ENCODE results near the gene SKI. TPM values are rescaled to one million over a fixed set of nuclear protein-coding genes. Genes with fewer than 3 reads are reported as not detected.

Gene SKI
- total RNA-seq, 1 donor from 2014 or later: 62.0 TPM

DNA sequence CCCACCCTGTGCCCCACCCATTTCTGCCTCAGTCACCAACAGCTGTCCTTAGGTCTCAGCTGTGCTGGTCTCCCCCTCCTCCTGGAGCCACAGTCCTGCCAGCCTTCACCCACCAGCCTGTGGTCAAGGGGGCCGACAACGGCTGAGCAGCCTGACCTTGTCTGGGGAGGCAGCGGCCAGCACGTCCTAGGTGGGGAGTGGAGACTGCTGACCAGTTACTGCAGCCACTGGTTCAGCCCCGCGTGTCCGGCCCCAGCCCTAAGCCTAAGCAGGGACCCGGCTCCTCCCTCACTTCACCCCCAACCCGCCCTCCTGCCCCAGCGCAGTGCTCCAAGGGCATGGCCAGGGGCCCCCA is 84.0 kb downstream of the SKI start:
- Mint-ChIP-seq H3K9me3 (no peaks in the 10 kb centered on the region), H3K27ac (ENCODE audit: unreplicated experiment) (no peak overlapping the region), H3K4me1 (peaks cover 8% of the 10 kb centered on the region), H3K4me3 (no peak overlapping the region), H3K27me3 (ENCODE audit: low read depth) (no peaks in the 10 kb centered on the region), H3K36me3 (ENCODE audit: low read depth) (peaks cover 7% of the 10 kb centered on the region)
- TF ChIP-seq, protein P1, sequence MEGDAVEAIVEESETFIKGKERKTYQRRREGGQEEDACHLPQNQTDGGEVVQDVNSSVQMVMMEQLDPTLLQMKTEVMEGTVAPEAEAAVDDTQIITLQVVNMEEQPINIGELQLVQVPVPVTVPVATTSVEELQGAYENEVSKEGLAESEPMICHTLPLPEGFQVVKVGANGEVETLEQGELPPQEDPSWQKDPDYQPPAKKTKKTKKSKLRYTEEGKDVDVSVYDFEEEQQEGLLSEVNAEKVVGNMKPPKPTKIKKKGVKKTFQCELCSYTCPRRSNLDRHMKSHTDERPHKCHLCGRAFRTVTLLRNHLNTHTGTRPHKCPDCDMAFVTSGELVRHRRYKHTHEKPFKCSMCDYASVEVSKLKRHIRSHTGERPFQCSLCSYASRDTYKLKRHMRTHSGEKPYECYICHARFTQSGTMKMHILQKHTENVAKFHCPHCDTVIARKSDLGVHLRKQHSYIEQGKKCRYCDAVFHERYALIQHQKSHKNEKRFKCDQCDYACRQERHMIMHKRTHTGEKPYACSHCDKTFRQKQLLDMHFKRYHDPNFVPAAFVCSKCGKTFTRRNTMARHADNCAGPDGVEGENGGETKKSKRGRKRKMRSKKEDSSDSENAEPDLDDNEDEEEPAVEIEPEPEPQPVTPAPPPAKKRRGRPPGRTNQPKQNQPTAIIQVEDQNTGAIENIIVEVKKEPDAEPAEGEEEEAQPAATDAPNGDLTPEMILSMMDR (conservative IDR thresholded peaks at IDR 0.05): no peak
- DNase-seq (ENCODE audit: low read depth, low spot score): no peak

DNA sequence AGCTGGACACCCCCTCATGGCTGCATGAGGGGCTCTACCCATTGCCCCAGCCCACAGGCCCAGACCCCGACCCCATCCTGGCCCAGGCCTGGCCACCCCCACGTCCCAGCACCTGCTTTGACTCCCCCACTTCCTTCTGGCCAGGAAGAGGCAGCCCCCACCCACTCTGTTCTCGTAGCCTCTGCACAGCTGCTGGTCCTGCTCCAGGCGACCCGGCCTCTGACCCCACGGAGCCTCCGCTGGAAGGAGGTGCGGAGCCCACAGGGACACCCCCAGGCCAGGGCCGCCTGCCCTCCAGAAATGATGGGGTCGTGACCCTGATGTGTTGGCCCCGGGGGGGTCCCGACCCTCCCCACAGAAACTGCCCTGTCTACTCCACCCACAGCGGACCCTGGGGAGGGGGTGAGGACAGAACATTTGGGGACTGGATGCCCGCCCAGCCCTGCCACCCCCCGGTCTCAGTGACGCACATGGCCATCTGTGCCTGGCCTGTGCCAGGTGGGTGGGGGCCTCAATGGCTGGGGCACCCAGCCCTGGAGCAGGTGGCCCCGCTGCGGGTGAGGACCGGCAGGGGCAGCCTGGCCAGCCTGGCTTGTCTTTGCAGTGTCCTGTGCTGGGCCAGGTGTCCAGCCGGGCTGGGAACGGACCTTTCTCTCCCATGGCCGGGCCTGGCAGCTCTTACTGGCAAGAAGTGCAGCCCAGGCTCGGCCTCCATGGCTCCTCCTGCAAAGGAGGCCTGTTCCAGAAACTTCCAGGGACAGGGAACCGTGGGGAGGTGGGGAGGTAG is 84.6 kb downstream of the SKI start:
- no peaks in the 10 kb centered on the region for H3K27me3 Mint-ChIP-seq (ENCODE audit: low read depth)
- peaks cover 6% of the 10 kb centered on the region for H3K36me3 Mint-ChIP-seq (ENCODE audit: low read depth)
- TF ChIP-seq, protein P1 (conservative IDR thresholded peaks at IDR 0.05): no peak
- H3K9me3 Mint-ChIP-seq: no peaks in the 10 kb centered on the region
- H3K4me3 Mint-ChIP-seq: no peak overlapping the region
- DNase-seq (ENCODE audit: low read depth, low spot score): no peak
- peaks cover 9% of the 10 kb centered on the region for H3K4me1 Mint-ChIP-seq
- H3K27ac Mint-ChIP-seq (ENCODE audit: unreplicated experiment): no peak overlapping the region

DNA sequence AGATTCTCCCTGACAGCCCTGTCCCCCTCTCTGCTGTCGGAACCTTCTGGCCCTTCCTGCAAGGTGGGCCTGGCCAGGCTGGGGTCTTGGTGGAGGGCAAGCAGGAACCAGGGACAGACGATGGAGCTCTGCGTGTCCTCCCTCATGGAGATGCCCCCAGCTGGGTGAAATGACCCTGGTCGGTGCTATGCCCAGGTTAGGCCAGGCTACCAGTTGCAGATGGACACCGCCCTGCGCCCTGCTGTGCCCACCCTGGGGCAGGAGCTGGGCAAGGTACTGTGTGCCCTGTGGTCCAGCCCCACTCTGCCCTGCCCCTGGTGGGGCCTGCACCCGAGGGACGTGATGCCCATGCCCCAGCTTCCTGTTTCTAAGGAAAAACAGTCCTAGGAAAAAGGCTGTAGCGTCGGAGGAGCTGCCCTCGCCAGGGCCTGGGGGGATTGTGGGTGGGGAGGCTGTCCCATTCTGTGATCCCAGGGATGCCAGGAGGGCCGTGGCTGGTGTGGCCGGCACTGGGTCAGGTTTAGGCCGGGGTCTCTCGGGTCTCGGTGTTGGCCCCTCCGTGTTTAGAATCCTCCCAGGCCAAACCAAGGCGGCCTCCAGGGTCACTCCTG is 85.6 kb downstream of the SKI start:
- H3K27ac Mint-ChIP-seq (ENCODE audit: unreplicated experiment): no peak overlapping the region

DNA sequence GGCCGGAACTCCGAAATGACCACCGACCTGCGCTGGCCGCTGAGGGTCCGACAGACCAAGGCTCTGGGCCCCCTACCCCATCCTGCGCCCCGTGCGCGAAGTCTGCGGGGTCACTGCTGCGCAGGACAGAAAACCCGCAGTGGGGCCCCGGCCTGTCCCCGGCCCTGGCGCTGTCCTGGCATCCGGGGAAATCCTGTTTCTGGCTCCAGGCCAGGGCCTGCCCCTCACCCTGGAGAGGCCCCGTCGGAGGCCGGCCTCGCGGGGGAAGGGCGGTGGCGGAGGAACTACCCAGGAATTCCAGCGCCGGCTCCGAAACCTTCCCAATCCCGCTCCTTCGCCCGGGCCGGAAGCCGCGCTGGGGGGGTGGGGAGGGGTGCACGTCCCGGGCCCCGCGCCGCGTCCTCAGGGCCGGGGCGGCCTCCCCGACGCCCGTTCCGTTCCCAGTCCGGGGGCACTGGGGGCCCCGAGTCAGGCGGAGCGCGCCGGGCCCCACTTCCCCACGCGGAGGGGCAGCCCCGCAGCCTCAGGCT is 86.2 kb downstream of the SKI start:
- peak overlapping the region; percentile 54 for H3K4me3 Mint-ChIP-seq
- TF ChIP-seq, protein P1 (conservative IDR thresholded peaks at IDR 0.05): no peak
- H3K27ac Mint-ChIP-seq (ENCODE audit: unreplicated experiment): no peak overlapping the region
- peak; percentile 69 for DNase-seq (ENCODE audit: low read depth, low spot score)
- H3K27me3 Mint-ChIP-seq (ENCODE audit: low read depth): no peaks in the 10 kb centered on the region
- H3K4me1 Mint-ChIP-seq: peaks cover 5% of the 10 kb centered on the region
- H3K9me3 Mint-ChIP-seq: no peaks in the 10 kb centered on the region
- H3K36me3 Mint-ChIP-seq (ENCODE audit: low read depth): no peaks in the 10 kb centered on the region

More for the DNA sequence above, 85.6 kb downstream of the SKI start:
- Mint-ChIP-seq H3K9me3 (no peaks in the 10 kb centered on the region), H3K4me3 (peak overlapping the region; percentile 54), H3K36me3 (ENCODE audit: low read depth) (no peaks in the 10 kb centered on the region), H3K4me1 (peaks cover 5% of the 10 kb centered on the region), H3K27me3 (ENCODE audit: low read depth) (no peaks in the 10 kb centered on the region)
- TF ChIP-seq, protein P1 (conservative IDR thresholded peaks at IDR 0.05): no peak
- DNase-seq (ENCODE audit: low read depth, low spot score): no peak

DNA sequence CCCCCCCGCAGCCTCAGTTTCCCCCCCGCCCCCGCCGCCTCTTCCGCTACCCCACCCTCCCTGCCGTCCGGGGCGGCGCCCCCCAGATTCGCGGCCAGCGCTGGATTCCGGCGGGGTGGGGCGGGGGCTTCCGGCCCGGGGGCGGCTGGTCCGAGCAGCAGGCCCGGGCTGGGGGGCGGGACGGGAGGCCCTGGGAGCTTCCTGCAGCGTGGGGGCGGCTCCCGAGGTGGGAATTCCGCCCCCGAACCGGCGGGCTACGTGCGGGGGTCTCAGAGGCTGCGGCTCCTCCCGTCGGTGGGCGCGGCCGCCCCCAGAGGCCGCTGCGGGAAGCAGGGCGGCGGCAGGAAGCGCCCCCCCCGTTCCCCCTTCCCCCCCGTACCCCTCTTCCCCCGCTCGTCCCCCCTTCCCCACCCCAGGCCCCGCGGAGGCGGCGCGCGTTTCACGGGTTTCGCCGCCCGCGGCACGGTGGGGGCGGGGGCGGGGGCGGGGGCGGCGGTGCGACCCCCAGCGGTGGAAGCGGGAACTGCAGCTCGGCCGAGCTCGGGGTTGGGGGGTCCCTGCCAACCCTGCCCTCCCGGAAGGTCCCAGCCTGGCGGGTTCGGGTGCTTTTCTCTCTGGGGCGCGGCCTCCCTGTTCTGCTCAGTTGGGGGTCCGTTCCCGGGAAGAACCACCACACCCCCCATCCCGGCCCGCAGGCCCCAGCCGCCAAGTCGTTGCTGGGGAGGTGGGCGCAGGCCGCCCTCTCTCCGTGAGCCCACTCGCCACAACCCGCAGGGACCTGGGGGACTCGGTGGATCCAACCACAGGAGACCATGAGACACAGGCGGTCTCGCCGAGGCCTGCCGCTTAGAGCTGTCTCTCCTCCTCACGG is 86.9 kb downstream of the SKI start:
- Mint-ChIP-seq H3K27ac (ENCODE audit: unreplicated experiment) (no peak overlapping the region), H3K27me3 (ENCODE audit: low read depth) (no peaks in the 10 kb centered on the region), H3K4me1 (peaks cover 5% of the 10 kb centered on the region), H3K4me3 (no peak overlapping the region), H3K9me3 (no peaks in the 10 kb centered on the region), H3K36me3 (ENCODE audit: low read depth) (no peaks in the 10 kb centered on the region)
- peak; percentile 42 for DNase-seq (ENCODE audit: low read depth, low spot score)
- TF ChIP-seq, protein P1 (conservative IDR thresholded peaks at IDR 0.05): peak; percentile 97

Measured in neural crest cell (in vitro differentiated cells).